ENCODE data around the gene SLCO6A1. TPM values are rescaled to one million over a fixed set of nuclear protein-coding genes. Genes with fewer than 3 reads are reported as not detected.

SLCO6A1 gene, protein sequence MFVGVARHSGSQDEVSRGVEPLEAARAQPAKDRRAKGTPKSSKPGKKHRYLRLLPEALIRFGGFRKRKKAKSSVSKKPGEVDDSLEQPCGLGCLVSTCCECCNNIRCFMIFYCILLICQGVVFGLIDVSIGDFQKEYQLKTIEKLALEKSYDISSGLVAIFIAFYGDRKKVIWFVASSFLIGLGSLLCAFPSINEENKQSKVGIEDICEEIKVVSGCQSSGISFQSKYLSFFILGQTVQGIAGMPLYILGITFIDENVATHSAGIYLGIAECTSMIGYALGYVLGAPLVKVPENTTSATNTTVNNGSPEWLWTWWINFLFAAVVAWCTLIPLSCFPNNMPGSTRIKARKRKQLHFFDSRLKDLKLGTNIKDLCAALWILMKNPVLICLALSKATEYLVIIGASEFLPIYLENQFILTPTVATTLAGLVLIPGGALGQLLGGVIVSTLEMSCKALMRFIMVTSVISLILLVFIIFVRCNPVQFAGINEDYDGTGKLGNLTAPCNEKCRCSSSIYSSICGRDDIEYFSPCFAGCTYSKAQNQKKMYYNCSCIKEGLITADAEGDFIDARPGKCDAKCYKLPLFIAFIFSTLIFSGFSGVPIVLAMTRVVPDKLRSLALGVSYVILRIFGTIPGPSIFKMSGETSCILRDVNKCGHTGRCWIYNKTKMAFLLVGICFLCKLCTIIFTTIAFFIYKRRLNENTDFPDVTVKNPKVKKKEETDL
- total RNA-seq (under 1 TPM in 1 of 2 donors, not detected in 1; 0.75 TPM), polyA plus RNA-seq (not detected)
- long read RNA-seq, donor 1 = 0 reads
- long read RNA-seq, donor 2 = 0 reads

DNA sequence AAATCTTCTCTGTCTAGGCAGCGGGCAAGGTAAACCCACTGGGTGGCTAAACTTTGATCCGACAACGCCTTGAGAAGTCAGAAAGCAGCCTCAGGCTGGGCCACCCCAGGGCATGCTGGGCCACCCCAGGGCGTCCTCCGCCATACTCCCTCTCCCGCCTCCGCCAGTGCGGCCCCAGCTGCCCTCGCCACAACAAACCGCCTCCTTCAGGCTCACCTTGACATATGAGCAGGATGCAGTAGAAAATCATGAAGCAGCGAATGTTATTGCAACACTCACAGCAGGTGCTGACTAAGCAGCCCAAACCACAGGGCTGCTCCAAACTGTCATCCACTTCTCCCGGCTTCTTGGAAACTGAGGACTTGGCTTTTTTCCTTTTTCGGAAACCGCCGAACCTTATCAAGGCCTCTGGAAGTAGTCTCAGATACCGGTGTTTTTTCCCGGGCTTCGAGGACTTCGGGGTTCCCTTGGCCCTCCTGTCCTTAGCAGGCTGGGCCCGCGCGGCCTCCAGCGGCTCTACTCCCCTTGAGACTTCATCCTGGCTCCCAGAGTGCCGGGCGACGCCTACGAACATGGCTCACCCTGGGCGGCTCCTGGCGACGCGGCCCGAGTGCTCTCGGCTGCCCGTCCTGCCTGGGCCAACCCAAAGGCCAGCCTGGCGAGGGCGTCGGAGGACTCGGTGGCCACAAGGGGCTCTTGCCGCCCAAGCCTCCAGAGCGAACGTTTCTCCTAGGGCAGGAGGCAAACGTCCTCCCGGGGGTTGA is at the start of gene SLCO6A1:
Gene SLCO6A1, minus strand, starts transcription at position 731 of the 764 bp plus-strand sequence. Its CDS starts 157 bp downstream, at position 574.
- Histone ChIP-seq H3K9me3 (ENCODE audit: control insufficient read depth, low read length) (no peaks in the 10 kb centered on the region), H3K4me1 (ENCODE audit: control insufficient read depth in 1 of 2, insufficient read depth in 2 of 2, low read length in 2 of 2) (no peaks in the 10 kb centered on the region), H3K36me3 (ENCODE audit: control insufficient read depth in 1 of 2, insufficient read depth in 2 of 2, low read length in 1 of 2) (no peaks in the 10 kb centered on the region), H3K4me3 (ENCODE audit: low read length in 2 of 2) (no peak within 1 kb of the TSS), H3K27me3 (ENCODE audit: control insufficient read depth in 1 of 2, insufficient read depth in 2 of 2, low read length in 1 of 2) (no peaks in the 10 kb centered on the region), H3K27ac (ENCODE audit: low read depth in 1 of 2, low read length in 2 of 2) (no peak within 1 kb of the TSS)
- DNase-seq (no peak), ATAC-seq (ENCODE audit: low FRiP score) (no peak)
- intact Hi-C loops (cut with DNase I) = no loop called here
- 90 to 92% methylated on average over 41 to 43 of the region's 43 CpGs for WGBS, 2 donors

DNA sequence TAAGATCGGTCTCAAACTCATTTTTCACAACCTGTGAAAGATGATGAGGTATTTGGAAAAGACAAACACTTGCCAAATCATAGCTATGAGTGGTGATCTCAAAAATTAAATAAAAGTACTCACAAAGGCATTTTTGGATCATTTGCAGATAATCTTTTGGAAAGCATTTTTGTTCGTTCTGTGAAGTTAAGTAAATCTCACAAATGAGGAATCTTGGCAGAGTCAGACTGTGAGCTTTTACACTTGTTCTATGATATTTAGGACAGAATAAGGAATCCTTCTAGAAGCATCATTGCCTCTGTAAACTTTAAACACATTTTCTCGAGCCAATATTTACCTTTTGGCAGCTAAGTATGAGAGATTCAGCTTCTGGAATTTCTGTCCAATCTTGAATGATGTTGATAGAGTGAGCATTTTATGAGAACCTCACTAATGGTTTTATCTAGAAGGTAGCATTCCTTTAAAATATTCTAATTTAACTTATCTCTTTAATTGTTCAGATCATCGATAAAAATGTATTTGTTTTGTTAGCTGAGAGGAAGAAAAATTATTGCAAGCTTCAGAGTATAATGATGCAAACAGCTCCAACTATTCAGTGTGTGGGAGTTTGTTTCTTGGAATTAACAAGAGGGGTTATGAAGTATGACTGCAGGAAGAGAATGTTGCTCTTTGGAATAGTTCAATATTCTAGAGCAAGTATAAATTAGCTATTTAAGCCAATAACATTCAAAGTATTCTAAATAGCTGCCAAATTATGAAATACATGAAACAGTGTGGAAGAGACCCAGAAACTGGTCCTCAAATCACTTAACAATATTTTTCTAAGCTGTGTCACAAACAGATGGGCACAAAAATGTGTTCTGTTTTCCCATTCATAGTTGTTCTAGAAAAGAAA is 48.6 kb upstream of the SLCO6A1 start:
- intact Hi-C loops (cut with DNase I) = no loop called here
- H3K27ac ChIP-seq (ENCODE audit: low read depth in 1 of 2, low read length in 2 of 2) = no peak overlapping the region

DNA sequence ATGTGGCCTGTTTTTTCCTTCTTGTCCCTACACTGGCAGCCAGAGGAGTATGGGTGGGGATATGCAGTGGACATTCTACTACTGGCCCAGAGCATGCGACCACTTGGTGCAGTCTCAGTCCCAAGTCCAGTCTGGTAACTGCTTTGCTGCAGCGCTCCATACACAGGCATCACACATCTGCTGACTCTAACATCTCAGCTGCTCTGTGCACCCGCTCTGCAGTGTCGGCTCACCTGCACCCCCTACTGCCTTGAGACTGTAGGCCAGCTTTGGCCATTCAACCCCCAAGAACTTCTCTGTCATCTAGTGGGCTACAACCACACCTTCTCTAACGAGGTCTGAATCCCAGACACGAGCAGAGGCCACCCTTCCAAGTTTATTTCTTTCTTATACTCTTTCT is 46.4 kb upstream of the SLCO6A1 start:
- H3K4me1 ChIP-seq (ENCODE audit: control insufficient read depth in 1 of 2, insufficient read depth in 2 of 2, low read length in 2 of 2) = peaks cover 0 to 2% of the 10 kb centered on the region in 2 donors
- H3K4me3 ChIP-seq (ENCODE audit: low read length in 2 of 2) = no peak overlapping the region
- no peaks in the 10 kb centered on the region for H3K36me3 ChIP-seq (ENCODE audit: control insufficient read depth in 1 of 2, insufficient read depth in 2 of 2, low read length in 1 of 2)
- ATAC-seq (ENCODE audit: low FRiP score) (no peak), DNase-seq (no peak)
- H3K9me3 ChIP-seq (ENCODE audit: control insufficient read depth, low read length) = no peaks in the 10 kb centered on the region
- H3K27ac ChIP-seq (ENCODE audit: low read depth in 1 of 2, low read length in 2 of 2) = no peak overlapping the region
- 86 to 88% methylated on average over 6 of the region's 6 CpGs for WGBS, 2 donors
- no peaks in the 10 kb centered on the region for H3K27me3 ChIP-seq (ENCODE audit: control insufficient read depth in 1 of 2, insufficient read depth in 2 of 2, low read length in 1 of 2)
- intact Hi-C loops (cut with DNase I) = no loop called here

More for the DNA sequence above, 48.6 kb upstream of the SLCO6A1 start:
- Histone ChIP-seq H3K4me3 (ENCODE audit: low read length in 2 of 2) (no peak overlapping the region), H3K27me3 (ENCODE audit: control insufficient read depth in 1 of 2, insufficient read depth in 2 of 2, low read length in 1 of 2) (no peaks in the 10 kb centered on the region), H3K4me1 (ENCODE audit: control insufficient read depth in 1 of 2, insufficient read depth in 2 of 2, low read length in 2 of 2) (peaks cover 0 to 2% of the 10 kb centered on the region in 2 donors), H3K9me3 (ENCODE audit: control insufficient read depth, low read length) (no peaks in the 10 kb centered on the region), H3K36me3 (ENCODE audit: control insufficient read depth in 1 of 2, insufficient read depth in 2 of 2, low read length in 1 of 2) (no peaks in the 10 kb centered on the region)
- DNase-seq (no peak), ATAC-seq (ENCODE audit: low FRiP score) (peak; percentile 55)
- 4 to 7% methylated on average over 4 of the region's 4 CpGs for WGBS, 2 donors

DNA sequence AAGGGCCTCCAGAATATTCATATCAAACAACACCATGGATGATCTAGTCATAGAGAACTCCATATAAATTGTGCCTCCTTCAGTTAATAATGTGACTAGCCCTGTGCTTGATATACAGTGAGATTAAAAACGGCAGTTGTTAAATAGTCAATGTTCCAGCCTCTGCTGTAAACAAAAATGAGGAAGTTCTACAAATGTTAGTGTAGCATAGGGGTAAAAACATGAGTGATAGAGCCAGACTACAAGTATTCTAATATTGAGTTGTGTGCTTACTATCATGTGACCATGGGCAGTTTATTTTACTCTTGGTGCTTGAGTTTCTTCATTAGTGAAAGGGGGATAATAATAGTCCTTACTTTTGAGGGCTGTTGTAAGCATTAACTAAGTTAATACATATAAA is 43.3 kb upstream of the SLCO6A1 start:
- Histone ChIP-seq H3K9me3 (ENCODE audit: control insufficient read depth, low read length) (no peaks in the 10 kb centered on the region), H3K4me3 (ENCODE audit: low read length in 2 of 2) (no peak overlapping the region), H3K36me3 (ENCODE audit: control insufficient read depth in 1 of 2, insufficient read depth in 2 of 2, low read length in 1 of 2) (no peaks in the 10 kb centered on the region), H3K27me3 (ENCODE audit: control insufficient read depth in 1 of 2, insufficient read depth in 2 of 2, low read length in 1 of 2) (no peaks in the 10 kb centered on the region), H3K27ac (ENCODE audit: low read depth in 1 of 2, low read length in 2 of 2) (no peak overlapping the region), H3K4me1 (ENCODE audit: control insufficient read depth in 1 of 2, insufficient read depth in 2 of 2, low read length in 2 of 2) (no peaks in the 10 kb centered on the region)
- no peak for DNase-seq
- WGBS, 2 donors = 80 to 88% methylated on average over 1 of the region's 1 CpG
- intact Hi-C loops (cut with DNase I) = no loop called here
- no peak for ATAC-seq (ENCODE audit: low FRiP score)

DNA sequence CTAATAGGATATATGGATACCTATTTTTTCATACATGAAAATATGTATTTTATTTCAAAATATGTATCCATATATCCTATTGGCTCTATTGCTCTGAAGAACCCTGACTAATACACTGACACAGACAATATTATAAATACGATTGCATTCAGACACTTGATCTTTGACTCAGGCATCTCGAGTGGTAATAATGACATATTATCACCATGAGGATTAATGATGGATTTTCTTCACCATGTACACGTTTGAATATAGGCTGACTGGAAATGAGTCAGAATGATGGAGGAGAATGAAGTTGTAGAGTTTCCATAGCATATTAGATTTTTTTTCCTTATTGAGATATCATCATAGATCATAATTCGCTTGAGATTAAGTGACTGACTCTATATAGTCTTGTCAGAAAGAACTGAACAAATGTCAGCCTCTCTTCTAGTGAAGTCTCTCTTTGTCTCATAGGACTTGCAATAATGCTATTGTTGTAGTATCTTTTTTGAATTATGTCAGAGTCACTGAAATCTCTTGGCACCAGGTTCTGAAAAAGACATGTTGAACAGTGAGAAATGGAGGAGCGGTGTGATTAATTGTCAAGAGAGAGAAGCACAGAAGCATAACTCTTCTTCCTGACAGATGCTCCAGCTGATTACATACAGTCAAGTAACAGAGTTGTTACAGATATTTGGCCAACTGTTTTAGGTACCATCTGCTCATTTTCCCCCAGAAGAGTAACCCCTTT is 41.4 kb upstream of the SLCO6A1 start:
- no peaks in the 10 kb centered on the region for H3K4me1 ChIP-seq (ENCODE audit: control insufficient read depth in 1 of 2, insufficient read depth in 2 of 2, low read length in 2 of 2)
- intact Hi-C loops (cut with DNase I) = no loop called here
- DNase-seq (no peak), ATAC-seq (ENCODE audit: low FRiP score) (no peak)
- H3K9me3 ChIP-seq (ENCODE audit: control insufficient read depth, low read length) = no peaks in the 10 kb centered on the region
- 78 to 87% methylated on average over 5 of the region's 5 CpGs for WGBS, 2 donors
- no peaks in the 10 kb centered on the region for H3K36me3 ChIP-seq (ENCODE audit: control insufficient read depth in 1 of 2, insufficient read depth in 2 of 2, low read length in 1 of 2)
- no peaks in the 10 kb centered on the region for H3K27me3 ChIP-seq (ENCODE audit: control insufficient read depth in 1 of 2, insufficient read depth in 2 of 2, low read length in 1 of 2)
- no peak overlapping the region for H3K27ac ChIP-seq (ENCODE audit: low read depth in 1 of 2, low read length in 2 of 2)
- no peak overlapping the region for H3K4me3 ChIP-seq (ENCODE audit: low read length in 2 of 2)

DNA sequence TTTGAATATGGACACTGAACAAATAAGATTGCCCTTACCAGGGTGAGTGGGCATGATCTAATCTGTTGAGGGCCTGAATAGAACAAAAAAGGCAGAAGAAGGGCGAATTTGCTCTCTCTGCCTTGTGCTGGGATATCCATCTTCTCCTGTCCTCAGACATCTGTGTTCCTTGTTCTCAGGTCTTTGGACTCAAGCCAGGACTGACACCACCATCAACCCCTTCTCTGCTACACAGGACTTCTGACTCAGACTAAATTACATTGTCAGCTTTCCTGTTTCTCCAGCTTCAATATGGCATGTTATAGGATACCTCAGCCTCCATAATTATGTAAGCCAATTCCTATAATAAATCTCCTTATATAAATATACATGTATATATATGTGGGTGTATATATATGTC is 40.8 kb upstream of the SLCO6A1 start:
- intact Hi-C loops (cut with DNase I) = no loop called here

DNA sequence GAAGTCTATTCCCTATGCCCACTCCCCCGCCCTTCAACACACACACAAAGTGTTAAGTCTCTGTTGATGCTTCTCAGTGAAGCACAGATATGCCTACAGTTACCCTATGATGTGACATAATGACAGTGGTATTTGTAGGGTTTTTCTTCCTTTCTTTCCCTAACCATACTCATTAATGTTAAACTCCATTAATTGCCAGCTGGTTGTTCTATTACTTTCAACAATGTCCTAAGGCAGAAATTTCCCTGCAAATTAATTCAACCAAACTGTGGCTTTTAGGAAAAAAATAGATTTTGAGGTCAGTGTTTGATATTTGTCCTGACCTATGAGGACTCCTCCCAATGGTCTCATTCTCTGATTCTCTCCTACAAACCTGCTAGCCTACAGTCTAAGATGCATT is 38.2 kb upstream of the SLCO6A1 start:
- 89 to 90% methylated on average over 1 of the region's 1 CpG for WGBS, 2 donors
- Histone ChIP-seq H3K9me3 (ENCODE audit: control insufficient read depth, low read length) (no peaks in the 10 kb centered on the region), H3K4me1 (ENCODE audit: control insufficient read depth in 1 of 2, insufficient read depth in 2 of 2, low read length in 2 of 2) (no peaks in the 10 kb centered on the region), H3K4me3 (ENCODE audit: low read length in 2 of 2) (no peak overlapping the region), H3K36me3 (ENCODE audit: control insufficient read depth in 1 of 2, insufficient read depth in 2 of 2, low read length in 1 of 2) (no peaks in the 10 kb centered on the region), H3K27me3 (ENCODE audit: control insufficient read depth in 1 of 2, insufficient read depth in 2 of 2, low read length in 1 of 2) (no peaks in the 10 kb centered on the region), H3K27ac (ENCODE audit: low read depth in 1 of 2, low read length in 2 of 2) (no peak overlapping the region)
- intact Hi-C loops (cut with DNase I) = no loop called here
- no peak for DNase-seq
- ATAC-seq (ENCODE audit: low FRiP score) = no peak

More for the DNA sequence above, 40.8 kb upstream of the SLCO6A1 start:
- Histone ChIP-seq H3K4me1 (ENCODE audit: control insufficient read depth in 1 of 2, insufficient read depth in 2 of 2, low read length in 2 of 2) (no peaks in the 10 kb centered on the region), H3K27ac (ENCODE audit: low read depth in 1 of 2, low read length in 2 of 2) (no peak overlapping the region), H3K4me3 (ENCODE audit: low read length in 2 of 2) (no peak overlapping the region), H3K9me3 (ENCODE audit: control insufficient read depth, low read length) (no peaks in the 10 kb centered on the region), H3K36me3 (ENCODE audit: control insufficient read depth in 1 of 2, insufficient read depth in 2 of 2, low read length in 1 of 2) (no peaks in the 10 kb centered on the region), H3K27me3 (ENCODE audit: control insufficient read depth in 1 of 2, insufficient read depth in 2 of 2, low read length in 1 of 2) (no peaks in the 10 kb centered on the region)
- 60 to 93% methylated on average over 1 of the region's 1 CpG for WGBS, 2 donors
- no peak for DNase-seq
- no peak for ATAC-seq (ENCODE audit: low FRiP score)
